HCT116 (cell line): ENCODE results near the gene PXN. TPM values are rescaled to one million over a fixed set of nuclear protein-coding genes. Genes with fewer than 3 reads are reported as not detected.

Source experiments
- ATAC-seq: fragments of 200-7000 bp; cut with Tn5 transposase; 2 replicates; pipeline ENCODE4 v1.9.1; 2020; ENCODE audit warnings: mild to moderate bottlenecking, moderate library complexity
- BruUV-seq: library from RNA; stranded (reverse); fragments of 400-500 nt; replicated peaks from 2 replicates; lab custom pipeline; 2021; lab: Mats Ljungman, UMichigan
- CTCF ChIA-PET: fragments of 300-600 bp; sonication (Branson Sonifier 250); formaldehyde crosslinking; loops from one replicate; lab custom pipeline; 2021; ENCODE audit warnings: antibody characterized with exemption; lab: Charles Lee
- POLR2A ChIA-PET: fragments of 300-600, 350-600 bp; sonication (Branson Sonifier 250); formaldehyde crosslinking; loops from one replicate; lab custom pipeline; 2021; ENCODE audit warnings: antibody characterized with exemption; lab: Charles Lee
- RAD21 ChIA-PET, 2 experiments: fragments of 300-600 bp; sonication (Branson Sonifier 250); formaldehyde crosslinking; loops; one replicate each; lab custom pipeline; 2023; ENCODE audit warnings: low total read pairs in 2 of 2; ENCODE audit not compliant: uncharacterized antibody in 2 of 2, unreplicated experiment in 2 of 2, low non-redundant PET in 1 of 2; lab: Charles Lee
- DNase-seq: peaks from one replicate; pipeline ENCODE4 v3.0.0-alpha.2; 2010; ENCODE audit warnings: low read depth, low spot score
- H2AFZ ChIP-seq: fragments of 200-600 bp; shearing (Covaris generic), sonication (generic); 2 replicates; pipeline ENCODE4 v1.6.1; 2017; ENCODE audit warnings: low read depth, mixed run types, mixed read lengths, antibody characterized with exemption, low read length; ENCODE audit not compliant: poor library complexity, severe bottlenecking
- H3K27ac ChIP-seq: 2 replicates; pipeline ENCODE4 v1.5.1; 2012; ENCODE audit warnings: low read depth, low read length
- H3K27me3 ChIP-seq: fragments of 200-600 bp; sonication (generic); 2 replicates; pipeline ENCODE4 v1.6.1; 2016; ENCODE audit warnings: mixed run types, low read length, mixed read lengths; ENCODE audit not compliant: insufficient read depth
- H3K36me3 ChIP-seq, 2 experiments: fragments of 200-500 bp in 1 of 2; fragments of 200-600 bp in 1 of 2; sonication (Bioruptor generic) in 1 of 2; sonication (generic) in 1 of 2; 2 replicates each; pipeline versions ENCODE4 v1.5.1 to v1.6.1; 2014 to 2016; ENCODE audit warnings: low read length in 2 of 2, inconsistent platforms in 1 of 2, mixed read lengths in 1 of 2, mixed run types in 1 of 2; ENCODE audit not compliant: insufficient read depth in 2 of 2, control insufficient read depth in 1 of 2
- H3K4me1 ChIP-seq, 2 experiments: fragments of 200-600 bp in 1 of 2; sonication (generic) in 1 of 2; 2 replicates each; pipeline versions ENCODE4 v1.5.1 to v1.6.1; 2012 to 2017; ENCODE audit warnings: low read length in 2 of 2, inconsistent platforms in 1 of 2, mild to moderate bottlenecking in 1 of 2, mixed read lengths in 1 of 2, mixed run types in 1 of 2, moderate library complexity in 1 of 2; ENCODE audit not compliant: insufficient read depth in 2 of 2, control insufficient read depth in 1 of 2
- H3K4me2 ChIP-seq: fragments of 200-600 bp; sonication (generic); 2 replicates; pipeline ENCODE4 v1.6.1; 2017; ENCODE audit warnings: mixed run types, low read length, mixed read lengths
- H3K4me3 ChIP-seq, 2 experiments: fragments of 200-600 bp in 1 of 2; sonication (generic) in 1 of 2; replicated peaks in 1 of 2; 2 replicates each; pipeline ENCODE4 v1.5.1; 2011 to 2016; ENCODE audit warnings: low read length in 2 of 2, control low read depth in 1 of 2, low read depth in 1 of 2, mild to moderate bottlenecking in 1 of 2, mixed read lengths in 1 of 2, mixed run types in 1 of 2
- H3K79me2 ChIP-seq: fragments of 200-600 bp; sonication (generic); 2 replicates; pipeline ENCODE4 v1.6.1; 2017; ENCODE audit warnings: mild to moderate bottlenecking, mixed run types, low read length, moderate library complexity, mixed read lengths; ENCODE audit not compliant: insufficient read depth
- H3K9ac ChIP-seq: fragments of 200-600 bp; sonication (generic); 2 replicates; pipeline ENCODE4 v1.6.1; 2016; ENCODE audit warnings: low read length, mixed read lengths
- H3K9me2 ChIP-seq: fragments of 200-600 bp; sonication (generic), shearing (Covaris generic); 2 replicates; pipeline ENCODE4 v1.6.1; 2017; ENCODE audit warnings: mixed run types, mild to moderate bottlenecking, moderate library complexity; ENCODE audit not compliant: insufficient read depth
- H3K9me3 ChIP-seq, 2 experiments: fragments of 200-500 bp in 1 of 2; fragments of 200-600 bp in 1 of 2; sonication (Bioruptor generic) in 1 of 2; sonication (generic) in 1 of 2; 2 replicates each; pipeline ENCODE4 v1.6.1; 2014 to 2017; ENCODE audit warnings: low read length in 2 of 2, mixed read lengths in 2 of 2, inconsistent platforms in 1 of 2, low read depth in 1 of 2, mild to moderate bottlenecking in 1 of 2, mixed run types in 1 of 2, moderate library complexity in 1 of 2; ENCODE audit not compliant: control insufficient read depth in 1 of 2, insufficient read depth in 1 of 2
- H4K20me1 ChIP-seq: fragments of 200-600 bp; sonication (generic), shearing (Covaris generic); 2 replicates; pipeline ENCODE4 v1.6.1; 2017; ENCODE audit warnings: mixed run types, mild to moderate bottlenecking, moderate library complexity; ENCODE audit not compliant: insufficient read depth
- EGR1 ChIP-seq: IDR thresholded peaks from 2 replicates; pipeline ENCODE4 v1.6.1; 2012; ENCODE audit warnings: low read depth
- ELF1 ChIP-seq: IDR thresholded peaks from 2 replicates; pipeline ENCODE4 v1.6.1; 2012; ENCODE audit warnings: low read depth, borderline replicate concordance
- EZH2 ChIP-seq: fragments of 200-600 bp; sonication (generic); IDR thresholded peaks from 2 replicates; pipeline ENCODE4 v1.6.1; 2017; ENCODE audit warnings: antibody characterized with exemption, mixed run types
- intact Hi-C: fragments of 100-400 bp; cut with micrococcal nuclease; formaldehyde crosslinking; loops from 2 replicates; pipeline ENCODE4 v1.10.0; 2022
- total RNA-seq: library from RNA; stranded (reverse); gene quantifications from one replicate; pipeline ENCODE4 v1.2.1, GENCODE V29; 2021; ENCODE audit not compliant: unreplicated experiment
- TF ChIP-seq, protein P1 (sequence below): IDR thresholded peaks from 2 replicates; pipeline ENCODE4 v1.6.1; 2012
- TF ChIP-seq, protein P2 (sequence below): IDR thresholded peaks from 2 replicates; pipeline ENCODE4 v1.6.1; 2011; ENCODE audit warnings: mild to moderate bottlenecking, low read length, moderate library complexity; ENCODE audit not compliant: insufficient replicate concordance; ENCODE audit errors: extremely low read depth

Gene PXN
- total RNA-seq, 1 experiment from 2014 or later, result 211 TPM

DNA sequence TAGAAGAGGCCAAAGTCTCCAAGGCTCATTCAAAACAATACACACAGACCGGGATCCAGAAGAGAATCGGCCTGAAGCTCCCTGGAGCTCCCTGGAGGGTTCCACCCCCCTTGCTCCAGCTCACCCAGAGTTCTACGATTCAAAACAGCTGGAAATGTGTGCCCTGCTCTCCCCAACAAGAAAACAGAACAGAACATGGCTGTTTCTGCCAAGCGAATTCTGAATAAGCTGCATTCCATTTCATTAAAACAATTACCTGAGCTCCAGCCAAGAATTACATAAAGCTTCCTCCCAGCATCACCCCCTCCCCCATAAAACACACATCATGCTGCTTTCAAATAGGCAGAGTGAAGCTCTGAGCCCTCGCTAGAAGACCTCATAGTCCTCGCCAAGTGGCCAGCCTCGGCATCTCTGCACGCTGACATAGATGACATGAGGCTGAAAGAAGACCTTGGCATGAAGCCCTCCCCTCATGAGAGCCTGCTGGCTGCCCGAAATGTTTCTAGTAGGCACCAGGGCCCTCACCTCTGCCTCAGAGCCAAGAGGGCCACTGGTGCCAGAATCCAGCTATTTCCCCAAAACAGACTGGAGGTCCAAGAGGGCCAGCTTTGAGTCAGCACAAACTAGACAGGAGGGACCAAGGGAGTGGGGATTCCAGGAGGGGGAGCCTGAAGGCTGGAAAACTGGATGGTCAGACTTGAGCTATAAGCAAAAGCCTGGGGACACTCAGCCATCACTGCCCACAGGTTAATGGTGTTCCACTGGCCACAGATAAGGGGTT lies 8.3 kb downstream of the PXN start:
- intact Hi-C loops, result no loop called here
- Histone ChIP-seq H3K4me3 (no peak overlapping the region), H3K4me2 (no peak overlapping the region), H3K27ac (no peak overlapping the region), H3K79me2 (peaks cover 100% of the 10 kb centered on the region), H3K4me1 (peaks cover 32 to 67% of the 10 kb centered on the region in 2 experiments), H3K9me3 (no peaks in the 10 kb centered on the region), H3K9me2 (no peaks in the 10 kb centered on the region), H3K27me3 (no peaks in the 10 kb centered on the region), H3K36me3 (peaks cover 3 to 14% of the 10 kb centered on the region in 2 experiments; a peak in 2 of 4 replicates), H2AFZ (no peak overlapping the region), H4K20me1 (peaks cover 3% of the 10 kb centered on the region; the same call in 1 of the 2 replicates), H3K9ac (no peak overlapping the region)
- POLR2A ChIA-PET, result interaction anchor here (0.8 to 1.6 kb wide), 6 partner anchors 8 to 56 kb away, joined by 3 to 8 read pairs (median 4); partner anchors contain the start of genes PXN, RNU4-2 and RPLP0
- RAD21 ChIA-PET, result no interaction called here
- CTCF ChIA-PET, result interaction anchor here (1.0 to 1.1 kb wide), 3 partner anchors 8 to 29 kb away, joined by 5 read pairs; partner anchors contain the start of gene PXN
- TF ChIP-seq ELF1 (no peak), EZH2 (no peak), EGR1 (no peak)
- TF ChIP-seq, protein P1, sequence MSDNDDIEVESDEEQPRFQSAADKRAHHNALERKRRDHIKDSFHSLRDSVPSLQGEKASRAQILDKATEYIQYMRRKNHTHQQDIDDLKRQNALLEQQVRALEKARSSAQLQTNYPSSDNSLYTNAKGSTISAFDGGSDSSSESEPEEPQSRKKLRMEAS, result no peak
- TF ChIP-seq, protein P2, sequence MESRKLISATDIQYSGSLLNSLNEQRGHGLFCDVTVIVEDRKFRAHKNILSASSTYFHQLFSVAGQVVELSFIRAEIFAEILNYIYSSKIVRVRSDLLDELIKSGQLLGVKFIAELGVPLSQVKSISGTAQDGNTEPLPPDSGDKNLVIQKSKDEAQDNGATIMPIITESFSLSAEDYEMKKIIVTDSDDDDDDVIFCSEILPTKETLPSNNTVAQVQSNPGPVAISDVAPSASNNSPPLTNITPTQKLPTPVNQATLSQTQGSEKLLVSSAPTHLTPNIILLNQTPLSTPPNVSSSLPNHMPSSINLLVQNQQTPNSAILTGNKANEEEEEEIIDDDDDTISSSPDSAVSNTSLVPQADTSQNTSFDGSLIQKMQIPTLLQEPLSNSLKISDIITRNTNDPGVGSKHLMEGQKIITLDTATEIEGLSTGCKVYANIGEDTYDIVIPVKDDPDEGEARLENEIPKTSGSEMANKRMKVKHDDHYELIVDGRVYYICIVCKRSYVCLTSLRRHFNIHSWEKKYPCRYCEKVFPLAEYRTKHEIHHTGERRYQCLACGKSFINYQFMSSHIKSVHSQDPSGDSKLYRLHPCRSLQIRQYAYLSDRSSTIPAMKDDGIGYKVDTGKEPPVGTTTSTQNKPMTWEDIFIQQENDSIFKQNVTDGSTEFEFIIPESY, result no peak
- BruUV-seq, result no TSS peak
- ATAC-seq (no peak), DNase-seq (no peak)
